Activated CD8-positive, alpha-beta memory T cell treated with anti-CD3 and anti-CD28 coated beads, Interleukin-2, amount 50 U/mL, for 4 hours (primary cell): ENCODE data around the gene HOXA4.

Experiments
- DNase-seq: peaks from one replicate; pipeline ENCODE4 v3.0.0-alpha.2; 2020

The HOXA4 gene

DNA sequence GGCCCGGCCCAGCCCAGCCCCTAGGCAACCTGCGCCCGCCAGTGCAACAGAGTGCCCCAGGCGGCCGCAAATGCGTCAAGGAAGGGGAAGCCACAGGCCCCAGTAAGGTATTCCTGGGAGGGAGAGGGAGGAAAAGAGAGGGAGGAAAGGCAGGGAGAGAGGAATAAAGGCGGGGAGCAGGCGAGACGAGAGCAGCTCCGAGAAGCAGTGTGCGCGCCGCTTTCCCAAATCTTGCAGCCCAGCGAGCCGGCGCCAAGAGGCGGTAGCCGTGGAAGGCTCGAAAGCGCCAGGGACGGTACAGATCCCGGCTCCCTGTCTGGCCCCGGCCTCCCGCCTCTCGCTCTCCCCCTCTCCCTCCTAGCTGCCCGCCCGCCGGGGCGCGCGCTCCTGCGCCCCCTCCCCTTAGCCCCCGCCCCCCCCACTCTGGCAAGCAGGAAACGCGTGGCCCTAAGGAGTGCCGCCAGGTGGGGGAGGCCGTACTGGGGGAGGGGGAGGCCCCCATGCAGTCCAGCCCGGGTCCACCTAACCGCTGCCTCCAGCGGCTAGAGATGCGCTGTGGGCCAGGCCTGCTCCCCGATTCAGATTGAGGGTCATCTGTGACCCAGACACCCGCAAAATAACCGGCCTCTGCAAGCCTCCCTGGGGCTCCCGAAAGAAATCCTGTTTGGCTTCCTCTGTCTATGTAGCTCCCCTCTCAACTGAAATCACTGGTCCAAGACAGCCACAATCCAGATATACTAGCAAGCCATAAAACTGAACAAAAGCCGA lies 39.3 kb upstream of the HOXA4 start:
- DNase-seq = peak; percentile 14

DNA sequence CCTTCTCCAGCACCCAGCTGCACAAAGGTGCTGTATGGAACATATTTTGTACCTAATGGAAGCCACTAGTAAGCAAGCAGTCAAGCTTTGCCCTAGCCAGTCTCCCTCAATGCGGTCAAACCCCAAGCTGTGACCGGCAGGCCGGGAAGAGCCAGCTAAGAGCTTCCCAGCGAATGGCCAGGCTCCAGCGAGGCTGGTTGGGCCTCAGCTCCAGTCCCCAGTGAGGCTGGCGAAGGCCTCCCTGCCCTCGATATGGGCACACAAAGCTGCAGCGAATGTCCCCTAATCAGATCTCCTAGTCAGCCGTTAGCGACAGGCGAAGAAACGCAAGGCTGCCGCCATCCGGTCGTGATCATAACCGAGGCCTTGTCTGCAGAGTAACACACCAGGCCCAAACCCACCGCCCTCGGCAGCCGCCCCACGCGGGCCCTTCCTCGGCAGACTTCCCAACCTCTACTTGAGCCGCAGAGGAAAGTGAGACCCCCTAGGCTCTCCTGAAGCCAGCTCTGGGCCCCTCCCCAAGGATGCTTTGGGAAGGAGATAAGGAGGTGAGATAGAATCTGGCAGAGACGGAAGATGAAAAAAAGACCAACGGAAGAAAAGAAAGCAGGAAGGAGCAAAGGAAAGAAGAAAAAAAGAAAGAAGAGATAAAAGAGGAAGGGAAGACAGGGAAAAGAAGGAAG lies 37.8 kb upstream of the HOXA4 start:
- DNase-seq = no peak

DNA sequence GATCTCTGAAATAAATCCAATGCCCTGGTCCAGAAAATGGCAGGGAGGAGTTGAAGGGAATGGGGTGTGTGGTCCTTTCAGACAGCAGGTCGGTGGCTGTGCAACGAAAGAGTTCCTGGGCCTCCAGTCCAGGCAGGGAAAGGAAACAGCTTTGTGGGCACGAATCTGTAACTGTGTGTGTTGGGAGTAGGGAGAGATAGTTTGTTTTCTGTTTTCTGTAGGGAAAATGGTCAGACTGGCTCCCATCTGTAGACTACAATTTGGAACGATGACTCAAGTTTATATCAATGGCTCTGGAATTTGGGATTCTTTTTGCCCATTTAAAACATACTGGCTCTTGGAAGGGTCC lies 37.3 kb upstream of the HOXA4 start:
- no peak for DNase-seq

- DNase-seq = no peak
Observed at GRCh38 chr7:27166531-27167505, 36.3 kb upstream of the HOXA4 start.

GRCh38 chr7:27165996-27166530 lies 35.5 kb upstream of the HOXA4 start:
- DNase-seq = no peak

GRCh38 chr7:27165089-27165995 lies 34.8 kb upstream of the HOXA4 start, which contains the start of gene HOXA9:
Gene HOXA9, minus strand, starts transcription at chr7:27165537. Its CDS starts 80 bp downstream, at chr7:27165457.
- peak; percentile 15 for DNase-seq

DNA sequence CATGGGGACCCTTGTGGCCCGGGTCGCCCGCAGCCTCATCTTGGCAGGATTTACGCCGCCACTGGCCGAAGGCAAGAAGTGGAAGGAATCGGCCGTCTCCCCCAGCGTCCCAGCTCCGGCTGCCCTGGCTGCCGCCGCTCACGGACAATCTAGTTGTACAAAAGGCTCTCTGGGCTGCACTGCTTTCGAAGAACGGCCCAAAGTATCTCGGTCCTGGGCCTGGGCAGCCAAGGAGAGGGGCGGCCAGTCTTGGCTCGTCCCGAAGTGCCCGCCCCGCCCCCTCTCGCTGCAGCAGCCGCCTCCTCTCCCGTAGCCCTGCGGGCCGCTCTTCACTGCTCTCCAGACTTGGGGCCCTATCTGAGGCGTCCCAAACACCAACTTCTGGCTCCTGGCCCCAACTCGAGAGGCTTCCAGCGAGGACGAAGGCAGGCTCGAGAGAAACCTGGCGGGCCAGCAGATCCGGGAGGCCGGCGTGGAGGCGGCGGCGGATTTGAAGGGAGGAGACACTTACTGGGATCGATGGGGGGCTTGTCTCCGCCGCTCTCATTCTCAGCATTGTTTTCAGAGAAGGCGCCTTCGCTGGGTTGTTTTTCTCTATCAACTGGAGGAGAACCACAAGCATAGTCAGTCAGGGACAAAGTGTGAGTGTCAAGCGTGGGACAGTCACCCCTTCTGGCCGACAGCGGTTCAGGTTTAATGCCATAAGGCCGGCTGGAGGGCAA lies 34.0 kb upstream of the HOXA4 start:
- no peak for DNase-seq

- DNase-seq = no peak
Observed at GRCh38 chr7:27164045-27164366, 33.4 kb upstream of the HOXA4 start.

- peak; percentile 2 for DNase-seq
Observed at GRCh38 chr7:27163288-27164044, 32.9 kb upstream of the HOXA4 start.

DNA sequence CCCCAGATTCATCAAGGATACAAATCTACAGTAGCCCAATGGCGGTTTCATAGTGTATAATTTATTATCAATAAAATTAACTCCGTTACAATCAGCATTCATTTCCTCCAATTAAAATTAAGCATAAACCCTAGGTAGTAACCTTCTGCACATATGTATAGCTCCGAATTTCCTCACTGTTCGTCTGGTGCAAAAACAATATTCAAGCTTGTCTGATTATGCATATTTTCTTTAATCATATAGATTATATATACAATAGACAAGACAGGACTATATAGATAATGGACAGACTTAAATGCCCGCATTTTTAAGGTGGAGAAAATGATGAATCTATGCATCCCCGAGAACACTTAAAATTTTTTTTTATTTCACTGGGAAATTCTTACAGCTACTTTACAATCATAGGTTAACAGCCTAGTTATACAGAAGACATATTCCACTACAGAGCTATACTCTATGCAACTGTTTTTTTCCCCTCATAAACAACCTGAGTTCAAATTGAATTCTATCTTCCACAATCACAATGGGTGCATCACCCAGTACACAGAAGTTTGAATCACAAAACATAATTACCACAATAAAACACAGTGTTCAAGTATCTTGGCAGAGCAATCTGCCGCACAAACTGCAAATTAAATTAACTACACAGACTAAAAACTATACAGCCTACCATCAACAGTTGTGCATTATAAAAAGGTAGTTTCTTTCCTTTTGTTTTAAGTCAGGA lies 32.2 kb upstream of the HOXA4 start:
- no peak for DNase-seq

DNA sequence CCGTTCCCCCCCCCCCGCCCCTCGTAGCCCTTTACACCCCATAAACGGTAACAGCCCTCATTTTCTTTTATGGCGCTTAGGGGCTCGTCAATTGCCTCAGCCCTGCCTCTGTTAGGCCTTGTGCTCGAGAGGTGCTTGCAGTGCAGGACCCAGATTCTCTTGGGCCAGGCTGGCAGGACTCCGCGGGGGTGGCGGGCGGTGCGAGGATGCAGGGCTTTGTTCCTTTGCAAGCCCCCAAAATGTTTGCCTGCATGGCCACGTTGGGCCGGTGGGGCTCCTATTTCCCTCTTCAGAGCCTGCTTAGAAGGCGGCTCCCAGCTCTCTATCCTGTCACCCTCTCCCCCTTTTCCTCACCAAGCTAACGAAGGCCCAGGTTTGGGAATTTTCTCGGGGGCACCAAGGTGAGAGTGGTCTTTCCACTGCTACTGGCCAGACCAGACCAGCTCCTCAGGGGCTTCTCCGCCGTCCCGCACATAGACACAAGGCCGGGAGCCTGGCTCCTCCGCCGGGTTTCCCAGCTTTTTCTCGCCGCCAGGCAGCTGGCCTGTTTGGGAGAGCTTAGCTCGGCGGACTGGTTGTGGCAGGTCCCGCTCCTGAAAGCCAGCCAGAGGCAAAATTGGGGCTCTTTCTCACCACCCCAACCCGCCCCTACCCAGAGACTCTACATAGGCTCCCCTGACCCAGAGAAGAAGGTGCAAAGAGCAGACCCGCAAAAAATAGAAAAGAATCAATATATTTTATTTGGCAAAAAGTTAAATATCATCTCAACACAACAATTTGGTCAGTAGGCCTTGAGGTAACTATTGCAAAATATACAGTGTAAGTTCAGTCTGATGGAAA lies 31.4 kb upstream of the HOXA4 start:
- DNase-seq = peak; percentile 15

- peak; percentile 15 for DNase-seq
Observed at GRCh38 chr7:27161214-27161720, 30.7 kb upstream of the HOXA4 start.

GRCh38 chr7:27160546-27161213 lies 30.1 kb upstream of the HOXA4 start:
- DNase-seq = peak; percentile 89

DNA sequence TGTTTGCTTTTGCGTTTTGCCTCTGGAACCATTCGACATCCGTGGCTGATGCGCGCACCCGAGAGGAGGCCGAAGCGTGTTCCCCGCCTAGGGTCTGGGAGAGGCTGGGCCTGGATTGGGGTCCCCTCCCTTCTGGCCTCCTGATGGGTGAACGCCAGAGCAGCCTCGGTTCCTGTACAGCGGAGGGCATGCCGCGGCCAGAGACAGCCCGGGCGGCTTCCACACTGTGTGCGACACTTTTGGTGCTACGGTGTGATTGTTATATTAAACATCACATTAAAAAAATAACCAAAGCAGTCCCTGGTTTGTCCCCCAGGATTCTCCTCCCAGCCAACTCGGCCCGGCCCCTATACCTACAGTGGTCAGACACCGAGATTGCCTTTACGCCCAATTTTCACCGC lies 29.6 kb upstream of the HOXA4 start:
- peak; percentile 27 for DNase-seq

GRCh38 chr7:27159266-27160144 lies 28.9 kb upstream of the HOXA4 start:
- peak; percentile 11 for DNase-seq

DNA sequence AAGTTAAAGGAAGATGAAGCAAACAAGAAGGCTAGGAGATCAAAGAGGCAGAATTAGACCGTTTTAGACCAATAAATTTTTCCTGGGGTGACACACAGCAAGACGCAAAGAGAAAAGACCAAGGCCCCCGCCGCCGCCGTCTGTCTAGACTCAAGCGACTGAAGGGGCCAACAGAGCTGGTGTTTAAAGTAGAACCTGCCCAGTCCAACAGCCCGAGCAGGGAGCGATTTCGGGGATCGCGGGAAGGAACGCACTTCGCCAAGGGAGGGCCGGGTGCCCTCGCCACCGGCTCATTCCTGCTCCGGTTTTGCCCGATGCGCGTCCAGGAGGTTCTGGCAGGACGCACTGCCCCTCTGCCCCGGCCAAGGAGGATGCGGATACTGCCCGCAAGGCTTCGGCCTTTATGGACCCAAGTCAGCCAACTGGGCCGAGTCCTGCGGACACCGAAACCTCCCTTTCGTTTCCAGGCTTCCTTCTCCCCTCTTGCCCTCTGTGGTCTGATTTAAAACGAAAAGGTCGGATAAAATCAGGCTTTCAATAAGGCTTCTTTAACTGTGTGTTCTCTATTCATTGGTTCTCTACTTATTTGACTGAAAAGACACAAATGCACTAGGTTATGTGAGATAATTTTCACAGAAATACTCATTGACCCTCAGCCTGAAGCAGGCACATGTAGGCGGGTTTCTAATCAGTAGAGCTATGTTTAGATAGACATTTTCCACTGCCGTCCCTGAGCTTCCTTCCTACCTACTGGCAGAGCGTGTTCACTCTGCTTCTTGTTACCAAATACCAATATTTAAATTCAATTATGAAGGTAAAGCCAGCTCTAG lies 28.1 kb upstream of the HOXA4 start:
- no peak for DNase-seq
